Astrocyte (in vitro differentiated cells and primary cell): Measurements from ENCODE around the gene CENPA. TPM values are rescaled to one million over a fixed set of nuclear protein-coding genes. Genes with fewer than 3 reads are reported as not detected.

ENCODE experiments used
- DNase-seq: peaks from one replicate; pipeline ENCODE4 v3.0.0-alpha.2; 2010; ENCODE audit warnings: low read depth
- FAIRE-seq: peaks from 2 replicates; lab custom pipeline; 2011; peaks lifted over from hg19 to GRCh38; lab: Jason Lieb, UNC
- H2AFZ ChIP-seq: 2 replicates; pipeline ENCODE4 v1.6.0; 2012; ENCODE audit warnings: low read depth, low read length, inconsistent platforms
- H3K27ac ChIP-seq: 2 replicates; pipeline ENCODE4 v1.5.1; 2011; ENCODE audit warnings: low read depth, low read length, inconsistent platforms
- H3K27me3 ChIP-seq: 2 replicates; pipeline ENCODE4 v1.6.0; 2011; ENCODE audit warnings: low read length, inconsistent platforms; ENCODE audit not compliant: insufficient read depth
- H3K36me3 ChIP-seq: 2 replicates; pipeline ENCODE4 v1.5.1; 2011; ENCODE audit warnings: low read length, inconsistent platforms; ENCODE audit not compliant: insufficient read depth
- H3K4me1 ChIP-seq: 2 replicates; pipeline ENCODE4 v1.5.1; 2011; ENCODE audit warnings: low read length, inconsistent platforms; ENCODE audit not compliant: insufficient read depth
- H3K4me2 ChIP-seq: 2 replicates; pipeline ENCODE4 v1.6.0; 2012; ENCODE audit warnings: low read length, inconsistent platforms
- H3K4me3 ChIP-seq: 2 replicates; pipeline ENCODE4 v1.5.1; 2011; ENCODE audit warnings: low read depth, mild to moderate bottlenecking, low read length, inconsistent platforms; ENCODE audit not compliant: insufficient read depth
- H3K79me2 ChIP-seq: 2 replicates; pipeline ENCODE4 v1.6.0; 2012; ENCODE audit warnings: mild to moderate bottlenecking, low read length, inconsistent platforms; ENCODE audit not compliant: insufficient read depth
- H3K9ac ChIP-seq: 2 replicates; pipeline ENCODE4 v1.6.0; 2012; ENCODE audit warnings: mild to moderate bottlenecking, low read length, inconsistent platforms
- H3K9me3 ChIP-seq: 2 replicates; pipeline ENCODE4 v1.5.1; 2012; ENCODE audit warnings: low read depth, mild to moderate bottlenecking, low read length, inconsistent platforms; ENCODE audit not compliant: insufficient read depth
- H4K20me1 ChIP-seq: 2 replicates; pipeline ENCODE4 v1.6.0; 2012; ENCODE audit warnings: low read length, inconsistent platforms; ENCODE audit not compliant: insufficient read depth
- H3K27ac Mint-ChIP-seq: one replicate; pipeline ENCODE4 v1.8.0; 2021; ENCODE audit warnings: mild to moderate bottlenecking, mixed read lengths; ENCODE audit not compliant: unreplicated experiment
- H3K27me3 Mint-ChIP-seq: one replicate; pipeline ENCODE4 v1.8.0; 2021; ENCODE audit warnings: low read depth, mixed read lengths; ENCODE audit not compliant: unreplicated experiment
- H3K36me3 Mint-ChIP-seq: one replicate; pipeline ENCODE4 v1.8.0; 2021; ENCODE audit warnings: low read depth, mixed read lengths; ENCODE audit not compliant: unreplicated experiment
- H3K4me1 Mint-ChIP-seq: one replicate; pipeline ENCODE4 v1.8.0; 2021; ENCODE audit warnings: low read depth, mixed read lengths; ENCODE audit not compliant: unreplicated experiment
- H3K4me3 Mint-ChIP-seq: one replicate; pipeline ENCODE4 v1.8.0; 2021; ENCODE audit warnings: mild to moderate bottlenecking, moderate library complexity, mixed read lengths; ENCODE audit not compliant: unreplicated experiment
- H3K9me3 Mint-ChIP-seq: one replicate; pipeline ENCODE4 v1.8.0; 2021; ENCODE audit warnings: mild to moderate bottlenecking, mixed read lengths; ENCODE audit not compliant: unreplicated experiment
- EZH2 ChIP-seq: IDR thresholded peaks from 2 replicates; pipeline ENCODE4 v1.6.1; 2012; ENCODE audit warnings: mild to moderate bottlenecking, low read length, inconsistent platforms; ENCODE audit not compliant: insufficient read depth
- total RNA-seq: library from RNA; stranded (reverse); gene quantifications from 2 replicates; pipeline ENCODE4 v1.2.1, GENCODE V29; 2021
- TF ChIP-seq, protein P1 (sequence below): IDR thresholded peaks from 2 replicates; pipeline ENCODE4 v1.5.1; 2011; ENCODE audit warnings: low read depth, mild to moderate bottlenecking, inconsistent platforms, low read length, moderate library complexity; ENCODE audit not compliant: insufficient read depth

Gene CENPA
- total RNA-seq, 1 donor from 2014 or later = 2.7 TPM

DNA sequence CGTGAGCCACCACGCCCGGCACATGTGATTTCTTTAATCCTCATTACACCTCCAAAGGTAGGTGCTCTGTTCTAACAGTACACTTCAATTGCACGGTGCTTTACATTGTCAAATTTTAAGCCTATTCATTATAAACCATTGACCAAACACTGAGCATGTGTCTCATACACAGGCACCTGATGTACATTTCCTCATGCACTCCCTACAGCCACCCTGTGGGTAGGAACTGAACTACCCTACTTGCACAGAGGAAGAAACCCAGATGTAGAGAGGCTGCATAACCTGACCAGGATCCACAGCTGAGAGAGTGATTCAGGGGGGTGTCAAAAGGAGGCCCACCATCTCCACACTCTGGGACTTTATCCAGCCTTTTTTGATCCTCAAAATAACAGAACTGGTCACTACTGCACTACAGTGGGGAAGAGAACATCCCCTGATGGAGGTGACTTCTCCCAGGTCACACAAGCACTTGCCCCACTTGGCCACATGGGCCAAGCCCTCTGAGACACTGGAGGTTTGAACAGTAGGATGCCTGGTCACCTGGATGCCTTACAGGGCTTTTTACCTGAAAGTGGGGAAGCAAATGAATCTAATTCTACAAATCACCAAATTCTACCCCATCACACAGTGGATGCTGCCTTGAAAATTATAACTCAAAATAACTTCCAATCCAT is 55.2 kb downstream of the CENPA start:
- Histone ChIP-seq H3K4me1 (peaks cover under 1% of the 10 kb centered on the region), H4K20me1 (no peaks in the 10 kb centered on the region), H3K4me2 (no peak overlapping the region), H2AFZ (no peak overlapping the region), H3K4me3 (no peak overlapping the region), H3K27ac (no peak overlapping the region), H3K27me3 (peaks cover 20% of the 10 kb centered on the region), H3K9me3 (no peaks in the 10 kb centered on the region), H3K36me3 (no peaks in the 10 kb centered on the region), H3K9ac (no peak overlapping the region), H3K79me2 (no peaks in the 10 kb centered on the region)
- no peaks in the 10 kb centered on the region for H3K36me3 Mint-ChIP-seq
- no peak overlapping the region for H3K27ac Mint-ChIP-seq
- no peak for DNase-seq
- no peaks in the 10 kb centered on the region for H3K9me3 Mint-ChIP-seq
- peaks cover 66% of the 10 kb centered on the region for H3K27me3 Mint-ChIP-seq
- H3K4me1 Mint-ChIP-seq = no peaks in the 10 kb centered on the region
- H3K4me3 Mint-ChIP-seq = no peak overlapping the region
- FAIRE-seq = no peak
- TF ChIP-seq, protein P1, sequence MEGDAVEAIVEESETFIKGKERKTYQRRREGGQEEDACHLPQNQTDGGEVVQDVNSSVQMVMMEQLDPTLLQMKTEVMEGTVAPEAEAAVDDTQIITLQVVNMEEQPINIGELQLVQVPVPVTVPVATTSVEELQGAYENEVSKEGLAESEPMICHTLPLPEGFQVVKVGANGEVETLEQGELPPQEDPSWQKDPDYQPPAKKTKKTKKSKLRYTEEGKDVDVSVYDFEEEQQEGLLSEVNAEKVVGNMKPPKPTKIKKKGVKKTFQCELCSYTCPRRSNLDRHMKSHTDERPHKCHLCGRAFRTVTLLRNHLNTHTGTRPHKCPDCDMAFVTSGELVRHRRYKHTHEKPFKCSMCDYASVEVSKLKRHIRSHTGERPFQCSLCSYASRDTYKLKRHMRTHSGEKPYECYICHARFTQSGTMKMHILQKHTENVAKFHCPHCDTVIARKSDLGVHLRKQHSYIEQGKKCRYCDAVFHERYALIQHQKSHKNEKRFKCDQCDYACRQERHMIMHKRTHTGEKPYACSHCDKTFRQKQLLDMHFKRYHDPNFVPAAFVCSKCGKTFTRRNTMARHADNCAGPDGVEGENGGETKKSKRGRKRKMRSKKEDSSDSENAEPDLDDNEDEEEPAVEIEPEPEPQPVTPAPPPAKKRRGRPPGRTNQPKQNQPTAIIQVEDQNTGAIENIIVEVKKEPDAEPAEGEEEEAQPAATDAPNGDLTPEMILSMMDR = no peak
- no peak for TF ChIP-seq EZH2

DNA sequence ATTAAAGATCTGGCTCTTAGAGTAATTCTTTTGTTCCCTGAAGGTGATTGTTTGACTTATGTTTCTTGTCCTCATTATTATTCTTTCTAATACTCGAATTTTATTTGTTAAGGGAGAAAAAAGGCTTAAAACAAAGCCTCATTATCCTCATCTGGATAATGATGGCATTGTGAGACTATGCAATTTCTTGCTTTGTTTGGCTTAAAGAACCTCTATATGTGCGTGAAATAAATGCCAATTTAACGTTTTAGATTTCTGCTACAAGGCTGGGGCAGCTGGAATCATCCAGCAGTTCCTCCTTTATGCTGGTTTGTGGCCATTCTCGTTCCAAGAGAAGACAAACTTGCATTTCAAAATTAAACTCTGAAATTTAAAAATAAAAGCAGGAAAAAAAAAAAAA is 57.2 kb downstream of the CENPA start:
- no peaks in the 10 kb centered on the region for H4K20me1 ChIP-seq
- no peak overlapping the region for H3K4me2 ChIP-seq
- H3K27ac ChIP-seq = no peak overlapping the region
- no peaks in the 10 kb centered on the region for H3K36me3 Mint-ChIP-seq
- H3K4me1 Mint-ChIP-seq = no peaks in the 10 kb centered on the region
- H3K4me1 ChIP-seq = peaks cover 7% of the 10 kb centered on the region
- H2AFZ ChIP-seq = no peak overlapping the region
- no peak overlapping the region for H3K9ac ChIP-seq
- DNase-seq = no peak
- no peaks in the 10 kb centered on the region for H3K36me3 ChIP-seq
- H3K27me3 ChIP-seq = peaks cover 34% of the 10 kb centered on the region
- no peak for FAIRE-seq
- no peaks in the 10 kb centered on the region for H3K9me3 ChIP-seq
- no peak overlapping the region for H3K27ac Mint-ChIP-seq
- no peaks in the 10 kb centered on the region for H3K79me2 ChIP-seq
- no peak for TF ChIP-seq EZH2
- TF ChIP-seq, protein P1 = no peak
- no peaks in the 10 kb centered on the region for H3K9me3 Mint-ChIP-seq
- H3K4me3 Mint-ChIP-seq = no peak overlapping the region
- no peak overlapping the region for H3K4me3 ChIP-seq
- peaks cover 67% of the 10 kb centered on the region for H3K27me3 Mint-ChIP-seq

Other genes starting within 250 kb of the CENPA start
- gene CIB4, start 144.7 kb upstream of the CENPA start, total RNA-seq = not detected in 2 replicates
- gene KCNK3, start 93.3 kb upstream of the CENPA start, total RNA-seq = 1.9 and 2.3 TPM in 2 replicates
- gene SLC35F6, start 21.8 kb upstream of the CENPA start, total RNA-seq = 41.9 and 42.5 TPM in 2 replicates
- gene DPYSL5, start 62.1 kb downstream of the CENPA start, total RNA-seq = 1.2 and 2.9 TPM in 2 replicates
- gene MAPRE3, start 184.6 kb downstream of the CENPA start, total RNA-seq = 27.0 and 29.0 TPM in 2 replicates
- gene TMEM214, start 246.9 kb downstream of the CENPA start, total RNA-seq = 93.5 and 108 TPM in 2 replicates